ENCODE data around the gene GIGYF2. TPM values are rescaled to one million over a fixed set of nuclear protein-coding genes. Genes with fewer than 3 reads are reported as not detected.

The GIGYF2 gene
- total RNA-seq, 6 donors from 2014 or later, result 54.7 to 127 (median 70.8) TPM

DNA sequence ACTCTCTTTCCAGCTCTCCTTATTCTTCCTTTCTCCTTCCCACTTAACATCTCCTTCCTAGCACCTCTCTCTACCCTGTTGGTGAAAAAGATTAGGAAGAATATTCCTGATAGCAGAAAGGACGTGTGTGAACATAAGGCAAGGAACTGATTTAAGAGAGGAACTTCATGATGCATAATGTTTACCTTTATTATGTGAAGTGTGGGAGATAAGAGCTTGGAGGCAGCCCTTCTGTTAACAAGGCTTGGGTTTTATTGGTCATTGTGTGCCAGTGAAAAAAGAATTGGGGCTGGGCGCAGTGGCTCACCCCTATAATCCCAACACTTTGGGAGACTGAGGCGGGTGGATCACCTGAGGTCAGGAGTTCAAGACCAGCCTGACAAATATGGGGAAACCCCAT is 44.8 kb downstream of the GIGYF2 start:
- no peaks in the 10 kb centered on the region for H3K27me3 ChIP-seq
- H3K27ac ChIP-seq, result no peak overlapping the region
- DNase-seq (no peak), ATAC-seq (ENCODE audit: low FRiP score in 2 of 2) (no peak)
- no peak overlapping the region for H3K4me3 ChIP-seq
- H3K36me3 ChIP-seq, result peaks cover 0 to 18% (median 0%) of the 10 kb centered on the region in 4 donors
- no peak for TF ChIP-seq POLR2A (IDR thresholded peaks at IDR 0.05)
- TF ChIP-seq, protein P1, sequence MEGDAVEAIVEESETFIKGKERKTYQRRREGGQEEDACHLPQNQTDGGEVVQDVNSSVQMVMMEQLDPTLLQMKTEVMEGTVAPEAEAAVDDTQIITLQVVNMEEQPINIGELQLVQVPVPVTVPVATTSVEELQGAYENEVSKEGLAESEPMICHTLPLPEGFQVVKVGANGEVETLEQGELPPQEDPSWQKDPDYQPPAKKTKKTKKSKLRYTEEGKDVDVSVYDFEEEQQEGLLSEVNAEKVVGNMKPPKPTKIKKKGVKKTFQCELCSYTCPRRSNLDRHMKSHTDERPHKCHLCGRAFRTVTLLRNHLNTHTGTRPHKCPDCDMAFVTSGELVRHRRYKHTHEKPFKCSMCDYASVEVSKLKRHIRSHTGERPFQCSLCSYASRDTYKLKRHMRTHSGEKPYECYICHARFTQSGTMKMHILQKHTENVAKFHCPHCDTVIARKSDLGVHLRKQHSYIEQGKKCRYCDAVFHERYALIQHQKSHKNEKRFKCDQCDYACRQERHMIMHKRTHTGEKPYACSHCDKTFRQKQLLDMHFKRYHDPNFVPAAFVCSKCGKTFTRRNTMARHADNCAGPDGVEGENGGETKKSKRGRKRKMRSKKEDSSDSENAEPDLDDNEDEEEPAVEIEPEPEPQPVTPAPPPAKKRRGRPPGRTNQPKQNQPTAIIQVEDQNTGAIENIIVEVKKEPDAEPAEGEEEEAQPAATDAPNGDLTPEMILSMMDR (IDR thresholded peaks at IDR 0.05), result no peak
- TF ChIP-seq EP300 (IDR thresholded peaks at IDR 0.05), result no peak
- TF ChIP-seq POLR2AphosphoS5 (IDR thresholded peaks at IDR 0.05), result no peak
- H3K9me3 ChIP-seq, result no peaks in the 10 kb centered on the region
- H3K4me1 ChIP-seq, result peaks cover 0 to 8% (median 0%) of the 10 kb centered on the region in 4 donors
- 90% methylated on average over 3 of the region's 3 CpGs for WGBS, 2 donors

DNA sequence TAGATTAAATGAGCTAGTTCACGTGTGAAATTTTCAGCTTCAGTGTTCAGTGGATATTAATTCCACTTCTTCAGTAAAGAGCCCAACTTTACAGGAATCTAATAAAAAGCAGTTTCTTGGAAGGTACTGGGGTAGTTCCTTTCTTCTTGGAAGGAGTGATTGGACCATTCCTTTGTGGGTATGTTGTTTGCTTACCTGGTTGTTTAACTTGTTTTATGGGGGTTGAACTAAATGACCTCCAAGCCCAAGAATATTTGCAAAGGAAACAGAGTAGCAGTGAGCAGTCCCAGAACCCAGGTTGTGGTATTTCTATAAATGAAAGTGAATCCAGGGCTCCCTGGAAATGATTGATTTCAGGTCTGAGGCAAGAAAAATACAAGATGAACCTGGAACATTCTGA is 47.8 kb downstream of the GIGYF2 start:
- no peak overlapping the region for H3K4me3 ChIP-seq
- ATAC-seq (ENCODE audit: low FRiP score in 2 of 2) (no peak), DNase-seq (no peak)
- no peaks in the 10 kb centered on the region for H3K27me3 ChIP-seq
- peaks cover 0 to 8% (median 0%) of the 10 kb centered on the region in 4 donors for H3K4me1 ChIP-seq
- WGBS, 2 donors, result 81 to 90% methylated on average over 1 of the region's 1 CpG
- H3K36me3 ChIP-seq, result peaks cover 22 to 34% (median 25%) of the 10 kb centered on the region in 4 donors
- H3K9me3 ChIP-seq, result no peaks in the 10 kb centered on the region
- TF ChIP-seq, protein P1 (IDR thresholded peaks at IDR 0.05), result no peak
- TF ChIP-seq POLR2AphosphoS5 (IDR thresholded peaks at IDR 0.05), result no peak
- no peak for TF ChIP-seq EP300 (IDR thresholded peaks at IDR 0.05)
- TF ChIP-seq POLR2A (IDR thresholded peaks at IDR 0.05), result no peak
- no peak overlapping the region for H3K27ac ChIP-seq

DNA sequence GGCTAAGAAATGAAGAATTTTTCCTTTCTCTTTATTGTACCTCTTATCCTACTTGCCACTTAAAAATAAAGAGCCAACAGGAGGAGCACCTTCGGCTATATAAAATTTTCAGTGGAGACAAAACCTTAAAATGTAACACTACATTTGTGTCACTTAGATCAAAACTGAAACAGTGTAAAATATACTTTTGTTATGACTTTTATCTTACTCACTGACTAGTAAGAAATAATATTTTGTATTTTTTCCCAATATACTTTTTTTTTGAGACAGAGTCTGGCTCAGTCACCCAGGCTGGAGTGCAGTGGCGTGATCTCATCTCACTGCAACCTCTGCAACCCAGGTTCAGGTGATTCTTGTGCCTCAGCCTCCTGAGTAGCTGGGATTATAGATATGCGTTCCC is 50.9 kb downstream of the GIGYF2 start:
- H3K27ac ChIP-seq, result no peak overlapping the region
- no peaks in the 10 kb centered on the region for H3K27me3 ChIP-seq
- DNase-seq, result no peak
- peaks cover 29 to 65% (median 37%) of the 10 kb centered on the region in 4 donors for H3K36me3 ChIP-seq
- WGBS, 2 donors, result 88 to 96% methylated on average over 3 of the region's 3 CpGs
- no peak overlapping the region for H3K4me3 ChIP-seq
- TF ChIP-seq POLR2A (IDR thresholded peaks at IDR 0.05) (no peak), POLR2AphosphoS5 (IDR thresholded peaks at IDR 0.05) (no peak), EP300 (IDR thresholded peaks at IDR 0.05) (no peak)
- TF ChIP-seq, protein P1 (IDR thresholded peaks at IDR 0.05), result no peak
- no peak for ATAC-seq (ENCODE audit: low FRiP score in 2 of 2)
- H3K9me3 ChIP-seq, result no peaks in the 10 kb centered on the region
- H3K4me1 ChIP-seq, result no peaks in the 10 kb centered on the region

DNA sequence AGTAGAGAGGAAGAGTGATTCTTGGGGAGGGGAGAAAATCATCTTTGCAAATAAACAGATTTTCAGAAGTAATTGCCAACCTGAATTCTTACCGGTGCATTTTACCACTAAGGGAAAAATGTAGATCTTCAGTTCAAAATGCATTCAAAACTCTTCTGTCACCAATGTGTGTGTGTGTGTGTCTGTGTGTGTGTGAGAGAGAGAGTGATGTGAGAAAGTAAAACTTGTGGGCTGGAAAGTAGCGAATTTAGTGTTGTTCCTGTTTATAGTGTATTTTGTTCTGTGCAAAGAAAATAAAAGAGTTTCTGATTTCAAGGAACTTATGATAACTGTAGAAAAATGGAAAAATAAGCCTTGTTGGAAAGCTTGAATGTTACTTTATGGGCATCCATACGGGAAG is 52.2 kb downstream of the GIGYF2 start:
- no peak overlapping the region for H3K27ac ChIP-seq
- H3K9me3 ChIP-seq, result no peaks in the 10 kb centered on the region
- ATAC-seq (ENCODE audit: low FRiP score in 2 of 2) (no peak), DNase-seq (no peak)
- TF ChIP-seq, protein P1 (IDR thresholded peaks at IDR 0.05), result no peak
- TF ChIP-seq POLR2A (IDR thresholded peaks at IDR 0.05), result no peak
- no peak for TF ChIP-seq POLR2AphosphoS5 (IDR thresholded peaks at IDR 0.05)
- TF ChIP-seq EP300 (IDR thresholded peaks at IDR 0.05), result no peak
- H3K4me3 ChIP-seq, result no peak overlapping the region
- no peaks in the 10 kb centered on the region for H3K4me1 ChIP-seq
- WGBS, 2 donors, result 90 to 91% methylated on average over 3 of the region's 3 CpGs
- peaks cover 29 to 72% (median 38%) of the 10 kb centered on the region in 4 donors for H3K36me3 ChIP-seq
- H3K27me3 ChIP-seq, result no peaks in the 10 kb centered on the region

DNA sequence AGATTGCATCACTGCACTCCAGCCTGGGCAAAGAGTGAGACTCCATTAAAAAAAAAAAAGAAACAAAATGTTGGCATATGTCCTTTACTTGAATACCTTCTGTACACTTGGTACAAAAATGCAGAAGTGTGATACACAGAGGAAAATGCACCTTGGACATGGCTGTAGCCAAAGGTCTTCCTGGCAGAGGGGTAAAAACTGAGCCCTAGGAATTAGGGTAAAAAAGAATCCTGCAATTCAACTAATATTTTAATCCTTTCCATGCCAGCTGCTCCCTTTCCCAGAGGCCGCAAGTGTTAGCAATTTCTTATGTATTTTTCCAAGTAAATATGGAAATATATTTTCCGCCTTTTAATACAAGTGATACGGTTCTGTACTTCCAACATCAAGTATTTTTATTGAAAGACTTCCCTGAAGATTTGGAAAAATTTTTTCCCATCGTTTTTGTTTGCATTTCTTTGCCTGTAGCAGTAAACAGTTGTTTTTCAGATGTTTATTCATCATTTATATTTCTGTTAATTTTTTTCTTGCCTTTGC is 53.1 kb downstream of the GIGYF2 start:
- H3K9me3 ChIP-seq, result no peaks in the 10 kb centered on the region
- no peak for ATAC-seq (ENCODE audit: low FRiP score in 2 of 2)
- H3K4me1 ChIP-seq, result no peaks in the 10 kb centered on the region
- peaks cover 29 to 75% (median 38%) of the 10 kb centered on the region in 4 donors for H3K36me3 ChIP-seq
- no peak overlapping the region for H3K4me3 ChIP-seq
- no peak for DNase-seq
- no peak overlapping the region for H3K27ac ChIP-seq
- TF ChIP-seq, protein P1 (IDR thresholded peaks at IDR 0.05), result no peak
- TF ChIP-seq POLR2A (IDR thresholded peaks at IDR 0.05) (no peak), POLR2AphosphoS5 (IDR thresholded peaks at IDR 0.05) (no peak), EP300 (IDR thresholded peaks at IDR 0.05) (no peak)
- no peaks in the 10 kb centered on the region for H3K27me3 ChIP-seq
- whole genome bisulfite sequencing, 2 donors, result 87 to 91% methylated on average over 4 of the region's 4 CpGs
